Fibroblast of lung (primary cell): Measurements from ENCODE around the gene EIF4G2. TPM values are rescaled to one million over a fixed set of nuclear protein-coding genes. Genes with fewer than 3 reads are reported as not detected.

ENCODE experiments used
- DNase-seq, 2 donors: peaks; one replicate each; pipeline versions ENCODE4 v3.0.0 to v3.0.0-alpha.2; 2010; ENCODE audit warnings: low read depth in 2 of 2
- H2AFZ ChIP-seq: 2 replicates; pipeline ENCODE4 v1.5.1; 2012; ENCODE audit warnings: low read length, control low read depth, inconsistent platforms
- H3K27ac ChIP-seq: 2 replicates; pipeline ENCODE4 v1.5.1; 2011; ENCODE audit warnings: low read length, control low read depth; ENCODE audit not compliant: insufficient read depth
- H3K27me3 ChIP-seq: 2 replicates; pipeline ENCODE4 v1.5.1; 2011; ENCODE audit warnings: mild to moderate bottlenecking, low read length; ENCODE audit not compliant: control insufficient read depth, insufficient read depth
- H3K36me3 ChIP-seq: 2 replicates; pipeline ENCODE4 v1.5.1; 2011; ENCODE audit warnings: low read length; ENCODE audit not compliant: control insufficient read depth, insufficient read depth
- H3K4me1 ChIP-seq: 2 replicates; pipeline ENCODE4 v1.5.1; 2011; ENCODE audit warnings: low read length; ENCODE audit not compliant: control insufficient read depth, insufficient read depth; ENCODE audit errors: extremely low read depth
- H3K4me2 ChIP-seq: 2 replicates; pipeline ENCODE4 v1.5.1; 2011; ENCODE audit warnings: low read length, control low read depth; ENCODE audit not compliant: insufficient read depth; ENCODE audit errors: extremely low read depth
- H3K4me3 ChIP-seq, 4 experiments: fragments of 200-600 bp in 1 of 4; sonication (generic) in 1 of 4; replicated peaks in 1 of 4; 2 replicates each; pipeline ENCODE4 v1.5.1; 2011 to 2016; ENCODE audit warnings: low read length in 4 of 4, low read depth in 3 of 4, mild to moderate bottlenecking in 3 of 4, control low read depth in 2 of 4, inconsistent platforms in 1 of 4, mixed read lengths in 1 of 4; ENCODE audit not compliant: insufficient read depth in 1 of 4; ENCODE audit errors: control extremely low read depth in 1 of 4
- H3K79me2 ChIP-seq: 2 replicates; pipeline ENCODE4 v1.5.1; 2012; ENCODE audit warnings: mild to moderate bottlenecking, low read length, inconsistent platforms; ENCODE audit not compliant: control insufficient read depth, insufficient read depth
- H3K9ac ChIP-seq: 2 replicates; pipeline ENCODE4 v1.5.1; 2011; ENCODE audit warnings: mild to moderate bottlenecking, low read length, control low read depth; ENCODE audit not compliant: insufficient read depth
- H3K9me3 ChIP-seq: 2 replicates; pipeline ENCODE4 v1.5.1; 2012; ENCODE audit warnings: low read depth, low read length; ENCODE audit not compliant: control insufficient read depth, insufficient read depth
- H4K20me1 ChIP-seq: 2 replicates; pipeline ENCODE4 v1.5.1; 2011; ENCODE audit warnings: low read length; ENCODE audit not compliant: control insufficient read depth, insufficient read depth; ENCODE audit errors: extremely low read depth
- CTCF ChIP-seq, 2 donors: IDR thresholded peaks in 1 of 2; conservative IDR thresholded peaks in 1 of 2; 1 replicate in 1 of 2; 2 replicates in 1 of 2; pipeline ENCODE4 v1.5.1; 2011 to 2012; ENCODE audit warnings: low read length in 2 of 2, control low read depth in 1 of 2, inconsistent platforms in 1 of 2, low read depth in 1 of 2, mild to moderate bottlenecking in 1 of 2
- EZH2 ChIP-seq: IDR thresholded peaks from 2 replicates; pipeline ENCODE4 v1.5.1; 2012; ENCODE audit warnings: low read length, control low read depth, mild to moderate bottlenecking; ENCODE audit errors: missing control alignments
- polyA plus RNA-seq, 2 donors: library from polyadenylated mRNA; depleted of rRNA in 1 of 2; stranded (reverse) in 1 of 2; unstranded in 1 of 2; fragments of >200 nt; gene quantifications; 2 replicates each; pipeline ENCODE4 v1.2.1, GENCODE V29; 2011 to 2012; ENCODE audit warnings: missing spikeins in 1 of 2
- total RNA-seq: library from RNA; depleted of rRNA; stranded (reverse); fragments of >200 nt; gene quantifications from 2 replicates; pipeline ENCODE4 v1.2.1, GENCODE V29; 2014

EIF4G2 gene
- total and polyA plus RNA-seq, 2 donors (not counting 1 experiment from before 2014, with no cell fraction given), result 964 to 1,178 TPM

DNA sequence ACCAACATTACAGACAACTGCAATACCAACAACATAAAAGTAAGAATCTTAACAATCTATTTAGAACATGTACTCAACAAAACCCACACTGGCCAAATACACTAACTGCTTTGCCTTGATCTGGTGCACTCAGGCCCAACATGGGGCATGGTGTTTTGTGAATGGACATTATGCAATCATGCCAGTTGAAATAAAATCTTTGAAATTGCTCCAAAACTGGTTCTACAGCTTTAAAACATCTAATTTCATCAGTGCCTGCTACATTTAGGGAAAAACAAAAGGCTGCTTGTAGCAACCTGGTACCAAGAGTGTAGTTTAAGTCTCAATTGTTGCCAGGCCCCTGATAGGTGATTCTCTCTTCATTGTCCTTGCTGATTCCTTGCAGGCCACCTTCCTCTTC, 61.0 kb downstream of the EIF4G2 start:
- Histone ChIP-seq H3K27ac (no peak overlapping the region), H3K9me3 (no peaks in the 10 kb centered on the region), H3K79me2 (peaks cover 13% of the 10 kb centered on the region), H3K4me3 (no peak overlapping the region), H3K36me3 (no peaks in the 10 kb centered on the region), H2AFZ (no peak overlapping the region), H3K27me3 (no peaks in the 10 kb centered on the region), H3K4me1 (peaks cover 2% of the 10 kb centered on the region), H3K4me2 (no peak overlapping the region), H3K9ac (no peak overlapping the region), H4K20me1 (no peaks in the 10 kb centered on the region)
- no peak for TF ChIP-seq EZH2
- no peak for TF ChIP-seq CTCF (conservative IDR thresholded peaks at IDR 0.05 in 1 of 2, IDR thresholded peaks at IDR 0.05 in 1 of 2; ENCODE audit: low read depth in 1 of 2, low read length in 2 of 2)
- DNase-seq, result no peak

Other genes starting within 250 kb of the EIF4G2 start
- under 0.01 and 0.17 TPM in 2 replicates for gene LYVE1, start 240.3 kb downstream of the EIF4G2 start, total RNA-seq
- 0.01 and 0.08 TPM in 2 replicates for gene LYVE1, start 240.3 kb downstream of the EIF4G2 start, polyA plus RNA-seq
- 25.7 and 55.5 TPM in 2 replicates for gene IRAG1, start 115.2 kb downstream of the EIF4G2 start, total RNA-seq
- 21.8 and 90.0 TPM in 2 replicates for gene IRAG1, start 115.2 kb downstream of the EIF4G2 start, polyA plus RNA-seq
- gene CTR9, start 57.7 kb downstream of the EIF4G2 start, total RNA-seq, result 33.9 and 41.5 TPM in 2 replicates
- 20.5 and 22.8 TPM in 2 replicates for gene CTR9, start 57.7 kb downstream of the EIF4G2 start, polyA plus RNA-seq
- 22.6 and 29.4 TPM in 2 replicates for gene ZBED5, start 49.1 kb upstream of the EIF4G2 start, total RNA-seq
- gene ZBED5, start 49.1 kb upstream of the EIF4G2 start, polyA plus RNA-seq, result 54.2 and 61.3 TPM in 2 replicates